NCI-H1417 (cell line): ENCODE measurements around the gene SPN.
"Not testable (repeated sequence)": the region's sequence is repeated elsewhere in the genome, so short reads cannot be mapped to it uniquely, and the experiment has no call there.

Experiments
- DNase-seq, 3 experiments: peaks; one replicate each; lab custom pipeline; 2025; lab: John Stamatoyannopoulos, UW

Gene SPN

DNA sequence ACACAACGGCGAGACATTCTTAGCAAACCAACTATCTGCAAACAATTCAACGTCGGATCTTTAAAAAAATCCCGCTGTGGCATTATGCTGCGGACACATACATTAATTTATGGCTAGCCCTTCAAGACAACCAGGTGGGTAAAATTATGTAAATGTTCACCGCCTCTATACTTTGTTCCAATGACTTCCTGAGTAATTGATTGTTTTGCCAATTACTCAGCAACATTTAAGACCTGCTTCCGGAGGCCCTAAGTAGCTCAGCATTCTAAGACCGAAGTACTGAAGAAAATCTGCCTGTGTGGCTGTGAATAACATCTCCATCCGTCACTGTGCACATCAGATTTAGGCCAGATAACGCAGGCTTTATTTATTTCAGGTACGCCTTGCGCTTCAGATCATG, 39.2 kb downstream of the SPN start:
- DNase-seq = peak in 2 of 3 experiments; percentile 57 to 84

GRCh38 chr16:29705030-29705429, 42.0 kb downstream of the SPN start:
- peak in 1 of 3 experiments; percentile 14 for DNase-seq

DNA sequence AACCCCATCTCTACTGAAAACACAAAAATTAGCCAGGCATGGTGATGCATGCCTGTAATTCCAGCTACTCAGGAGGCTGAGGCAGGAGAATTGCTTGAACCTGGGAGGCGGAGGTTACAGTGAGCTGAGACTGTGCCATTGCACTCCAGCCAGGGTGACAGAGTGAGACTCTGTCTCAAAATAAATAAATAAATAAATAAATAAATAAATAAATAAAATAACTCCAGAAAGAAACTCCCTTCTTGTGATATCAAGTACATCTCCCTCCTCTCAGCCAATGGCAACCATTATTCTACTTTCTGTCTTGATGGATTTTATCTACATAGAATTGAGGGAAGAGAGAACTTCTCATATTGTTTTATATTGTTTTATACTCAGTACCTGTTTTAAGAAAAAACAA, 44.1 kb downstream of the SPN start:
- not testable (repeated sequence) for DNase-seq

GRCh38 chr16:29708917-29709600, 46.0 kb downstream of the SPN start:
- no peak for DNase-seq

GRCh38 chr16:29709657-29710056, 46.6 kb downstream of the SPN start:
- DNase-seq = not testable (repeated sequence)

DNA sequence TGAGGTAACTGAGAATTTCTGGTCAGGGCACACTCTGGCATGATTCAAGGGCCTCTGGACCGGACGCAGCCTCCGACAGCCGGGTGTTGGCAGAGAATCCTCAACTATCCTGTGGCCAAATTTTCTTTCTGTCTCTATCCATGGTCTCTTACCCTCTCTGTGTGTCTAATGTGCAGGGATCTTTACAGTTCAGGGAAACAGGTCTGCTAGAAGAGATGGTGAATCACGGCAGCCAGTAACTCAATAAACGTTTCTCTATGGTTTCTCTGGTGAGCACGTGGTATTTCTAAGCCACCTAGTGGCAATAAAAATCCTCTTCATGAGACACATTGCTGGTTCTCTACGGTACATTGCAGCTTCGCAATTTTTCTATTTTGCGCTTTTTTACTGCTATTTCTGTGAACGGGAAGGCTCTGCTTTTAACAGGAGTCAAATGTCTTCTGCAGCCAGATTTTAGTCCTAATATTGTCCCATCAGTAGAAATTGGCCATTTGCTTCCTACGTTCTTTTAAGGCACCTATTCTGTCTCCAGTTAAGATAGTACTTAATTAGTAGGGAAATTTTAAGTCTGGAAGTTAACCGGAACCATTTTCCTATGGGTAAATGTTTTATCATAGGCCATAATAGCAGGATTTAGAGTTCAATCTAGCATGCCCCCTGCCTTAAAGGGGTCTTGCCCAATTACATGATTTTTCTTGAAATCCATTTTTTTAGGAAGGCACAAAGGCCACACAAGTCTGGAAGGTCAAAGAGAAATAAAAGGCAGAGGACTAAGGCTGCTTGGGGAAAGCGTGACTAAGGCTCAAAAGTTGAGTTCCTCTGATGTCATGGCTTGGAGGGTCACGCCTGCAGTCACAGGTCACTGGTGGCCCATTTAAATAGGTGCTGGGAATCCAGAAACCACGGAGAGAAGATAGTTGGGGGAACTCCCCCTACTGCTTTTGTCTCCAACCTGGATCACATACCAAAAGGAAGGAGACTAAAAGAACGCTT, 47.5 kb downstream of the SPN start:
- DNase-seq = peak; percentile 3 to 56 (median 7)

DNA sequence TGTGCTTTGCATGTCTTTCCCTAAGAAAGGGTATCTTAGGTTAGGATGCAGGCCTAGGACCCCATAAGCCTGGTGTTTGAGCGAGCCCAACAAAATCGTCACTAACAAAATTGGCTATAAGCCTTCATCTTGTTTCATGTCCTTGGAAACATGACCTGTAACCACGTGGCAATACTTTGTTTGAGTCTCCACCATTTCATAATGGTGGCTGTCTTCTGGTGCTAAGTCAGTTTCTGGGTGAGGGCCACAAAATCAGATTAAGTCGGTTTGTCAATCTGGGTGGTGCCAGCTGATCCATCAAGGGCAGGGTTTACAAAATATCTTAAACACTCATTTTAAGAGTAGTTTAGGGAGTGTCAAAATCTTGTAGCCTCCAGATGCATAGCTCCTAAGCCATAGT, 49.8 kb downstream of the SPN start:
- DNase-seq = peak in 1 of 3 experiments; percentile 12

GRCh38 chr16:29714396-29714795, 51.3 kb downstream of the SPN start:
- no peak for DNase-seq

GRCh38 chr16:29714972-29715371, 51.9 kb downstream of the SPN start:
- peak in 1 of 3 experiments; percentile 47 for DNase-seq

GRCh38 chr16:29717113-29717512, 54.1 kb downstream of the SPN start:
- no peak for DNase-seq

DNA sequence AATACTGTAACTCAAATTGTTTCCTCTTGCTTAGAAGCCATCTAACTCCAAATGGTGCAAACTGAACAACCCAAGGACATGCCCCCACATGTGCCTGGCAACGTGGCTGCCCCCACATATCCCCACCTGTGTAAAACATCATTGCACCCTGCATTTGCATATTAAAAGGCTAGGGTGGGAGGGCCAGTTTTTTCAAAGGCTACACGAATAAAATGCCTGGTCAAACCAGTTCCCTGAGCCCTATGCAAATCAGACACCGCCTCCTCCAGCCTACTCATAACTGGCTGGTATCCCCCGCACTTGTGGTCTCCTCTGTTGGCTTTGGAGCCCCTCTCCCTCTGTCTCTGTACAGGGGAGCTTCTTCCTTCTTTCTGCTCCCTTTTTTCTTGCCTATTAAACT, 56.0 kb downstream of the SPN start:
- no peak for DNase-seq
